GM23338 (cell line): Measurements from ENCODE around the gene FAM53A. TPM values are rescaled to one million over a fixed set of nuclear protein-coding genes. Genes with fewer than 3 reads are reported as not detected.

Source experiments
- ATAC-seq: fragments of 200-7000 bp; cut with Tn5 transposase; 3 replicates; pipeline ENCODE4 v1.9.1; 2020
- DNase-seq: peaks from one replicate; pipeline ENCODE4 v3.0.0-alpha.2; 2015; ENCODE audit warnings: low spot score
- H2AFZ ChIP-seq: fragments of 200-600 bp; sonication (generic); 2 replicates; pipeline ENCODE4 v1.8.0; 2016; ENCODE audit warnings: antibody characterized with exemption, mild to moderate bottlenecking, moderate library complexity
- H3F3A ChIP-seq: fragments of 200-600 bp; sonication (generic); replicated peaks from 2 replicates; pipeline ENCODE4 v1.8.0; 2017; ENCODE audit warnings: antibody characterized with exemption, mixed run types, low read depth
- H3K27ac ChIP-seq: fragments of 200-600 bp; sonication (generic); 2 replicates; pipeline ENCODE4 v1.6.1; 2016; ENCODE audit warnings: low read depth
- H3K27me3 ChIP-seq: fragments of 200-600 bp; sonication (generic); 2 replicates; pipeline ENCODE4 v1.8.0; 2016; ENCODE audit warnings: mild to moderate bottlenecking, mixed run types, moderate library complexity; ENCODE audit not compliant: insufficient read depth
- H3K36me3 ChIP-seq: fragments of 200-600 bp; sonication (generic); 2 replicates; pipeline ENCODE4 v1.8.0; 2016; ENCODE audit warnings: mild to moderate bottlenecking; ENCODE audit not compliant: insufficient read depth
- H3K4me1 ChIP-seq: fragments of 200-600 bp; sonication (generic); 2 replicates; pipeline ENCODE4 v1.8.0; 2016; ENCODE audit warnings: mild to moderate bottlenecking, moderate library complexity; ENCODE audit not compliant: insufficient read depth
- H3K4me2 ChIP-seq: fragments of 200-600 bp; sonication (generic); 2 replicates; pipeline ENCODE4 v1.7.1; 2017; ENCODE audit warnings: mixed run types
- H3K4me3 ChIP-seq: fragments of 200-600 bp; sonication (generic); 2 replicates; pipeline ENCODE4 v1.6.1; 2016; ENCODE audit warnings: mixed run types
- H3K79me2 ChIP-seq: fragments of 200-600 bp; sonication (generic); replicated peaks from 2 replicates; pipeline ENCODE4 v1.8.0; 2017; ENCODE audit warnings: mild to moderate bottlenecking; ENCODE audit not compliant: insufficient read depth
- H3K9me2 ChIP-seq: fragments of 200-600 bp; sonication (generic); 2 replicates; pipeline ENCODE4 v1.8.0; 2017; ENCODE audit not compliant: insufficient read depth
- H4K20me1 ChIP-seq: fragments of 200-600 bp; sonication (generic); replicated peaks from 2 replicates; pipeline ENCODE4 v1.8.0; 2017; ENCODE audit warnings: mild to moderate bottlenecking; ENCODE audit not compliant: insufficient read depth
- H3K27ac Mint-ChIP-seq: 2 replicates; pipeline ENCODE4 v1.8.0; 2020; ENCODE audit warnings: inconsistent platforms, mild to moderate bottlenecking, moderate library complexity, mixed read lengths
- H3K27me3 Mint-ChIP-seq: 3 replicates; pipeline ENCODE4 v1.8.0; 2022; ENCODE audit warnings: low read depth, mild to moderate bottlenecking, moderate library complexity, mixed read lengths, inconsistent platforms; ENCODE audit not compliant: insufficient read depth, poor library complexity
- H3K36me3 Mint-ChIP-seq: 3 replicates; pipeline ENCODE4 v1.8.0; 2021; ENCODE audit warnings: low read depth, mild to moderate bottlenecking, inconsistent platforms, moderate library complexity, mixed read lengths
- H3K4me1 Mint-ChIP-seq: 3 replicates; pipeline ENCODE4 v1.8.0; 2020; ENCODE audit warnings: mild to moderate bottlenecking, inconsistent platforms, mixed read lengths
- H3K4me3 Mint-ChIP-seq: 3 replicates; pipeline ENCODE4 v1.8.0; 2021; ENCODE audit warnings: moderate library complexity, mild to moderate bottlenecking, inconsistent platforms, mixed read lengths
- H3K9me3 Mint-ChIP-seq: 3 replicates; pipeline ENCODE4 v1.8.0; 2020; ENCODE audit warnings: moderate library complexity, mild to moderate bottlenecking, inconsistent platforms, mixed read lengths
- ETS1 ChIP-seq: IDR thresholded peaks from 2 replicates; pipeline ENCODE4 v1.6.1; 2016; ENCODE audit warnings: antibody characterized with exemption
- EZH2 ChIP-seq: fragments of 200-600 bp; sonication (generic); IDR thresholded peaks from one replicate; pipeline ENCODE4 v1.8.0; 2017; ENCODE audit warnings: antibody characterized with exemption, mild to moderate bottlenecking, low read depth; ENCODE audit not compliant: unreplicated experiment
- EZH2phosphoT487 ChIP-seq: fragments of 200-600 bp; sonication (generic); IDR thresholded peaks from one replicate; pipeline ENCODE4 v1.8.1; 2018; ENCODE audit warnings: antibody characterized with exemption; ENCODE audit not compliant: unreplicated experiment
- NANOG ChIP-seq: IDR thresholded peaks from 2 replicates; pipeline ENCODE4 v1.6.1; 2016; ENCODE audit warnings: antibody characterized with exemption, borderline replicate concordance
- POLR2AphosphoS5 ChIP-seq: IDR thresholded peaks from 2 replicates; pipeline ENCODE4 v1.6.1; 2016; ENCODE audit warnings: antibody characterized with exemption, low read depth
- STAT1 ChIP-seq: IDR thresholded peaks from one replicate; pipeline ENCODE4 v1.6.1; 2016; ENCODE audit warnings: antibody characterized with exemption; ENCODE audit not compliant: unreplicated experiment
- ZNF114 ChIP-seq: fragments of 250-450 bp; sonication (Bioruptor Pico); IDR thresholded peaks from 2 replicates; pipeline ENCODE4 v1.5.0; 2020; ENCODE audit warnings: mild to moderate bottlenecking, moderate library complexity
- ZNF331 ChIP-seq: fragments of 250-450 bp; sonication (Bioruptor Pico); IDR thresholded peaks from 2 replicates; pipeline ENCODE4 v1.5.0; 2020; ENCODE audit warnings: low read depth, mild to moderate bottlenecking, moderate library complexity
- polyA plus RNA-seq: library from polyadenylated mRNA; unstranded; fragments of >200 nt; fragmentation: Nextera tagmentation; extraction: Ambion mirVana; gene quantifications from 2 replicates; pipeline ENCODE4 v1.2.1, GENCODE V29; 2016
- total RNA-seq: library from RNA; depleted of rRNA; stranded (reverse); fragments of >200 nt; shearing (Covaris generic); gene quantifications from 2 replicates; pipeline ENCODE4 v1.2.3, GENCODE V29; 2014
- TF ChIP-seq, protein P1 (sequence below), 2 experiments: fragments of 200-600 bp in 1 of 2; sonication (generic) in 1 of 2; conservative IDR thresholded peaks; 2 replicates each; pipeline versions ENCODE4 v1.5.1 to v1.6.1; 2016 to 2017; ENCODE audit warnings: antibody characterized with exemption in 2 of 2, low read depth in 2 of 2, mild to moderate bottlenecking in 2 of 2, moderate library complexity in 1 of 2
- TF ChIP-seq, protein P2 (sequence below): IDR thresholded peaks from one replicate; pipeline ENCODE4 v1.6.1; 2018; ENCODE audit warnings: antibody characterized with exemption; ENCODE audit not compliant: unreplicated experiment

Gene FAM53A
- total and polyA plus RNA-seq, 2 experiments from 2014 or later: 1.1 to 3.1 TPM

DNA sequence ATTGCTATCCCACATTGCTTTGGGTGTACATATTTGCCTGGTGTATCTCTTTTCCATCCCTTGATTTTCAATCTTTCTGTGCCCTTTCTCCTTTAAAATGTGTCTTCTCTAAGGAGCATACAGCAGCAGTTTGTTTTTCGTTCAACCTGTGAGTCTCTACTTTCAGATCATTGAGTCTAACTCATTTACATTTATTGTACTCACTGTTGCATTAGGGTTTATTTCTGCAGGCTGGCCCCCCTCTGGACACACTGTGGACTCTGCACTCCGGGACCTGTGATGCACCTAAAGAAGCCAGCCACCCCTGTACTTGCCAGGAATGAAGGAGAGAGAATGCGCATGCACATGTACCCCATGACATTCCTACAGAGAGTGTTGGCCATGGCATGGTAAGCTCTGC lies 93.0 kb downstream of the FAM53A start (continued):
- TF ChIP-seq, protein P1, sequence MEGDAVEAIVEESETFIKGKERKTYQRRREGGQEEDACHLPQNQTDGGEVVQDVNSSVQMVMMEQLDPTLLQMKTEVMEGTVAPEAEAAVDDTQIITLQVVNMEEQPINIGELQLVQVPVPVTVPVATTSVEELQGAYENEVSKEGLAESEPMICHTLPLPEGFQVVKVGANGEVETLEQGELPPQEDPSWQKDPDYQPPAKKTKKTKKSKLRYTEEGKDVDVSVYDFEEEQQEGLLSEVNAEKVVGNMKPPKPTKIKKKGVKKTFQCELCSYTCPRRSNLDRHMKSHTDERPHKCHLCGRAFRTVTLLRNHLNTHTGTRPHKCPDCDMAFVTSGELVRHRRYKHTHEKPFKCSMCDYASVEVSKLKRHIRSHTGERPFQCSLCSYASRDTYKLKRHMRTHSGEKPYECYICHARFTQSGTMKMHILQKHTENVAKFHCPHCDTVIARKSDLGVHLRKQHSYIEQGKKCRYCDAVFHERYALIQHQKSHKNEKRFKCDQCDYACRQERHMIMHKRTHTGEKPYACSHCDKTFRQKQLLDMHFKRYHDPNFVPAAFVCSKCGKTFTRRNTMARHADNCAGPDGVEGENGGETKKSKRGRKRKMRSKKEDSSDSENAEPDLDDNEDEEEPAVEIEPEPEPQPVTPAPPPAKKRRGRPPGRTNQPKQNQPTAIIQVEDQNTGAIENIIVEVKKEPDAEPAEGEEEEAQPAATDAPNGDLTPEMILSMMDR (conservative IDR thresholded peaks at IDR 0.05; ENCODE audit: low read depth in 2 of 2): no peak
- TF ChIP-seq, protein P2, sequence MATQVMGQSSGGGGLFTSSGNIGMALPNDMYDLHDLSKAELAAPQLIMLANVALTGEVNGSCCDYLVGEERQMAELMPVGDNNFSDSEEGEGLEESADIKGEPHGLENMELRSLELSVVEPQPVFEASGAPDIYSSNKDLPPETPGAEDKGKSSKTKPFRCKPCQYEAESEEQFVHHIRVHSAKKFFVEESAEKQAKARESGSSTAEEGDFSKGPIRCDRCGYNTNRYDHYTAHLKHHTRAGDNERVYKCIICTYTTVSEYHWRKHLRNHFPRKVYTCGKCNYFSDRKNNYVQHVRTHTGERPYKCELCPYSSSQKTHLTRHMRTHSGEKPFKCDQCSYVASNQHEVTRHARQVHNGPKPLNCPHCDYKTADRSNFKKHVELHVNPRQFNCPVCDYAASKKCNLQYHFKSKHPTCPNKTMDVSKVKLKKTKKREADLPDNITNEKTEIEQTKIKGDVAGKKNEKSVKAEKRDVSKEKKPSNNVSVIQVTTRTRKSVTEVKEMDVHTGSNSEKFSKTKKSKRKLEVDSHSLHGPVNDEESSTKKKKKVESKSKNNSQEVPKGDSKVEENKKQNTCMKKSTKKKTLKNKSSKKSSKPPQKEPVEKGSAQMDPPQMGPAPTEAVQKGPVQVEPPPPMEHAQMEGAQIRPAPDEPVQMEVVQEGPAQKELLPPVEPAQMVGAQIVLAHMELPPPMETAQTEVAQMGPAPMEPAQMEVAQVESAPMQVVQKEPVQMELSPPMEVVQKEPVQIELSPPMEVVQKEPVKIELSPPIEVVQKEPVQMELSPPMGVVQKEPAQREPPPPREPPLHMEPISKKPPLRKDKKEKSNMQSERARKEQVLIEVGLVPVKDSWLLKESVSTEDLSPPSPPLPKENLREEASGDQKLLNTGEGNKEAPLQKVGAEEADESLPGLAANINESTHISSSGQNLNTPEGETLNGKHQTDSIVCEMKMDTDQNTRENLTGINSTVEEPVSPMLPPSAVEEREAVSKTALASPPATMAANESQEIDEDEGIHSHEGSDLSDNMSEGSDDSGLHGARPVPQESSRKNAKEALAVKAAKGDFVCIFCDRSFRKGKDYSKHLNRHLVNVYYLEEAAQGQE: no peak
- TF ChIP-seq ZNF331 (CRISPR knock-in tag) (no peak), NANOG (no peak), EZH2 (no peak), ZNF114 (CRISPR knock-in tag) (no peak)

DNA sequence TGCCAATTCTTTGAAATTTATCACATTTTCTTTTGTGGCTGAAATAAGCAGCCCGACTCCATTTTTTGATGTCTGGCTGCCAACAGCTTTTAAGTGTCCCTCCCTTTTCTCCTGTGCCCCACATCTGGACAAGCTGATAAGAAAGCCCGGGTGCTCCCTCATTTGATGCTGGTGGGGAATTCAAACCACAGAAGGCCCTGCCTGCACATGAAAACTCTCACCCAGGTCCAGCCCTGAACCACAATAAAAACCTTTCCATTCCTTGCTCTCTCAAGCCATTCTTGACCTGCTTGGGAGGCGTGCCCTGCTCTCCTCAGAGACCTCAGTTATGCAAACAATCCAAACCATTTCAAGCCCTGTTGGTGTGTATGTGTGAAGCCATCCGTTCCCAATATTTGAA lies 93.9 kb downstream of the FAM53A start:
- Histone ChIP-seq H4K20me1 (no peaks in the 10 kb centered on the region), H3K4me2 (no peak overlapping the region), H3K27ac (no peak overlapping the region), H3K36me3 (no peaks in the 10 kb centered on the region), H3K4me1 (no peaks in the 10 kb centered on the region), H3K27me3 (no peaks in the 10 kb centered on the region), H3K9me2 (no peaks in the 10 kb centered on the region), H2AFZ (no peak overlapping the region), H3F3A (no peaks in the 10 kb centered on the region), H3K4me3 (no peak overlapping the region), H3K79me2 (no peaks in the 10 kb centered on the region)
- no peak overlapping the region for H3K27ac Mint-ChIP-seq
- peaks cover 9% of the 10 kb centered on the region for H3K9me3 Mint-ChIP-seq
- no peaks in the 10 kb centered on the region; the same call in 2 of the 3 replicates for H3K36me3 Mint-ChIP-seq
- peaks cover 5% of the 10 kb centered on the region; the same call in 2 of the 3 replicates for H3K4me1 Mint-ChIP-seq
- no peak overlapping the region for H3K4me3 Mint-ChIP-seq
- peaks cover 2% of the 10 kb centered on the region for H3K27me3 Mint-ChIP-seq
- no peak for DNase-seq
- TF ChIP-seq EZH2phosphoT487 (no peak), POLR2AphosphoS5 (no peak), ETS1 (no peak), ZNF331 (CRISPR knock-in tag) (no peak), STAT1 (no peak)
- TF ChIP-seq, protein P1 (conservative IDR thresholded peaks at IDR 0.05; ENCODE audit: low read depth in 2 of 2): no peak
- TF ChIP-seq, protein P2: no peak
- no peak for ATAC-seq
